ENCODE data around the gene SAE1. TPM values are rescaled to one million over a fixed set of nuclear protein-coding genes. Genes with fewer than 3 reads are reported as not detected.

Gene SAE1
- total and polyA plus RNA-seq, 10 of the 15 experiments (the other 5 are each of a cell fraction or from before 2014, with no cell fraction given) = 62.0 to 246 (median 148) TPM

GRCh38 chr19:47243776-47244547 lies 113.3 kb downstream of the SAE1 start (continued):
- TF ChIP-seq CUX1 (IDR thresholded peaks at IDR 0.05; ENCODE audit: insufficient replicate concordance, low read depth, low read length) = no peak
- TF ChIP-seq TAF1 (IDR thresholded peaks at IDR 0.05; ENCODE audit: borderline replicate concordance, low read depth, low read length) = no peak
- no peak for TF ChIP-seq USF2 (IDR thresholded peaks at IDR 0.05; ENCODE audit: borderline replicate concordance, low read depth, low read length)
- no peak for TF ChIP-seq GABPA (IDR thresholded peaks at IDR 0.05; ENCODE audit: low read depth)
- 0 out of 2 replicates have a peak, but pooled peaks have one; percentile 62 for TF ChIP-seq MTA3 (IDR thresholded peaks at IDR 0.05; ENCODE audit: borderline replicate concordance, low read length)
- no peak; a peak in 1 of 4 replicates for TF ChIP-seq SRF (IDR thresholded peaks at IDR 0.05; ENCODE audit: low read depth in 2 of 2, low read length in 2 of 2)
- 0 out of 2 replicates have a peak, but pooled peaks have one; percentile 41 for TF ChIP-seq ESRRA (IDR thresholded peaks at IDR 0.05; ENCODE audit: low read length)
- TF ChIP-seq TARDBP (IDR thresholded peaks at IDR 0.05; ENCODE audit: borderline replicate concordance) = no peak
- TF ChIP-seq, protein P1, sequence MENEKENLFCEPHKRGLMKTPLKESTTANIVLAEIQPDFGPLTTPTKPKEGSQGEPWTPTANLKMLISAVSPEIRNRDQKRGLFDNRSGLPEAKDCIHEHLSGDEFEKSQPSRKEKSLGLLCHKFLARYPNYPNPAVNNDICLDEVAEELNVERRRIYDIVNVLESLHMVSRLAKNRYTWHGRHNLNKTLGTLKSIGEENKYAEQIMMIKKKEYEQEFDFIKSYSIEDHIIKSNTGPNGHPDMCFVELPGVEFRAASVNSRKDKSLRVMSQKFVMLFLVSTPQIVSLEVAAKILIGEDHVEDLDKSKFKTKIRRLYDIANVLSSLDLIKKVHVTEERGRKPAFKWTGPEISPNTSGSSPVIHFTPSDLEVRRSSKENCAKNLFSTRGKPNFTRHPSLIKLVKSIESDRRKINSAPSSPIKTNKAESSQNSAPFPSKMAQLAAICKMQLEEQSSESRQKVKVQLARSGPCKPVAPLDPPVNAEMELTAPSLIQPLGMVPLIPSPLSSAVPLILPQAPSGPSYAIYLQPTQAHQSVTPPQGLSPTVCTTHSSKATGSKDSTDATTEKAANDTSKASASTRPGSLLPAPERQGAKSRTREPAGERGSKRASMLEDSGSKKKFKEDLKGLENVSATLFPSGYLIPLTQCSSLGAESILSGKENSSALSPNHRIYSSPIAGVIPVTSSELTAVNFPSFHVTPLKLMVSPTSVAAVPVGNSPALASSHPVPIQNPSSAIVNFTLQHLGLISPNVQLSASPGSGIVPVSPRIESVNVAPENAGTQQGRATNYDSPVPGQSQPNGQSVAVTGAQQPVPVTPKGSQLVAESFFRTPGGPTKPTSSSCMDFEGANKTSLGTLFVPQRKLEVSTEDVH (IDR thresholded peaks at IDR 0.05; ENCODE audit: low read depth, partially characterized antibody) = no peak
- no peak; the same call in 1 of the 2 replicates for TF ChIP-seq CHD2 (IDR thresholded peaks at IDR 0.05; ENCODE audit: borderline replicate concordance, low read depth, low read length)
- peak; percentile 96 to 98 for TF ChIP-seq BHLHE40 (IDR thresholded peaks at IDR 0.05; ENCODE audit: borderline replicate concordance in 1 of 2, low read depth in 2 of 2, low read length in 1 of 2)
- peak; percentile 39 for TF ChIP-seq MYC (IDR thresholded peaks at IDR 0.05; ENCODE audit: insufficient read depth, insufficient read length, insufficient replicate concordance, low read length, severe bottlenecking)
- peak; percentile 75; the same call in 1 of the 2 replicates for TF ChIP-seq KDM1A (IDR thresholded peaks at IDR 0.05; ENCODE audit: borderline replicate concordance)
- TF ChIP-seq STAT3 (IDR thresholded peaks at IDR 0.05; ENCODE audit: low read depth, low read length) = no peak
- no peak for TF ChIP-seq CREM (IDR thresholded peaks at IDR 0.05; ENCODE audit: low read depth)
- TF ChIP-seq SREBF1 (IDR thresholded peaks at IDR 0.05; ENCODE audit: low read length) = no peak
- TF ChIP-seq BACH1 (IDR thresholded peaks at IDR 0.05; ENCODE audit: borderline replicate concordance) = no peak; the same call in none of the 2 replicates
- peak; percentile 87 for TF ChIP-seq ATF7 (IDR thresholded peaks at IDR 0.05; ENCODE audit: low read depth)
- TF ChIP-seq ZNF207 (IDR thresholded peaks at IDR 0.05; ENCODE audit: borderline replicate concordance) = peak; percentile 84; the same call in 1 of the 2 replicates
- TF ChIP-seq HCFC1 (IDR thresholded peaks at IDR 0.05; ENCODE audit: low read length) = no peak; the same call in none of the 2 replicates
- 0 out of 2 replicates have a peak, but pooled peaks have one; percentile 51 for TF ChIP-seq CHD4 (IDR thresholded peaks at IDR 0.05)

Measured in GM12878 (cell line).